HG03342 (cell line): ENCODE measurements around the gene PPDPF.
A peak's percentile ranks its signal among the peaks of the same experiment; 100 is the strongest.
"Not testable (repeated sequence)": the region's sequence is repeated elsewhere in the genome, so short reads cannot be mapped to it uniquely, and the experiment has no call there.

Experiments used
- ATAC-seq: cut with Tn5 transposase; IDR thresholded peaks from one replicate; pipeline ENCODE4 v1.9.1; 2021; ENCODE audit warnings: mild to moderate bottlenecking, moderate library complexity; ENCODE audit not compliant: unreplicated experiment

The PPDPF gene

DNA sequence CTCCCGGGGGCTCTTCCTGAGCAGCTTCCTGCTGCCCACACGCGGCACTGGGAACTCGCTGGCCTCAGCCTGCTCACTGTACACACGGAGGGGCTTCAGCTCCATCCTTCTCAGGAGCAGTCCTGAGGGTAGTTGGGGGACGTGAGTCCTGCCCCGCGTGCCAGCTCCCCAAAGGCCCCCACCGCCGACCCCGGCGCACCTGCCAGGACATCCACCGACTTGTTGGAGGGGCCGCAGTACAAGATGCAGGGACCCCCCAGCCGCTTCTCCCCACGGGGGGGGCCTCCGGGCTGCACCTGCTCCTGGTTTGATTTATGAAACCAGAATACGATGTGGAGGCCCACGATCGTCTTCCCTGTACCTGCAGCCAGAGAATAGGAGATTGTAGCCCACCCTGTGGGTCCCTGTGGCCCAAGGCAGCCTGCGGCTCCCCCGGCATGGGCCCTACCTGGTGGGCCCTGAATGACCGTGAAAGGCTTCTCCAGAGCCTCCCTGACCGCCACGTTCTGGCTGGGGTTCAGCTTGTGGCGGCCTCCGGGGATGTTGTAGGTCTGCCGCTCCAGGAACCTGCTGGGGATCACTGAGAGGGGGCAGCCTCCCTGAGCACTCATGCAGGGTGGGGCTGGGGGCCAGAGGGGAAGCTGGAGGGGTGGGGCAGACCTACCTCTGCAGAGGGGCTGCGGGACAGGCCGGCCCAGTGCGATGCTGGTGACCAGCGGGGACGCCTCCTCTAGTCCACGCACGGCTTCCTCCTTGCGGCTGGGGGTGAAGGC lies 41.2 kb downstream of the PPDPF start:
- no peak for ATAC-seq

DNA sequence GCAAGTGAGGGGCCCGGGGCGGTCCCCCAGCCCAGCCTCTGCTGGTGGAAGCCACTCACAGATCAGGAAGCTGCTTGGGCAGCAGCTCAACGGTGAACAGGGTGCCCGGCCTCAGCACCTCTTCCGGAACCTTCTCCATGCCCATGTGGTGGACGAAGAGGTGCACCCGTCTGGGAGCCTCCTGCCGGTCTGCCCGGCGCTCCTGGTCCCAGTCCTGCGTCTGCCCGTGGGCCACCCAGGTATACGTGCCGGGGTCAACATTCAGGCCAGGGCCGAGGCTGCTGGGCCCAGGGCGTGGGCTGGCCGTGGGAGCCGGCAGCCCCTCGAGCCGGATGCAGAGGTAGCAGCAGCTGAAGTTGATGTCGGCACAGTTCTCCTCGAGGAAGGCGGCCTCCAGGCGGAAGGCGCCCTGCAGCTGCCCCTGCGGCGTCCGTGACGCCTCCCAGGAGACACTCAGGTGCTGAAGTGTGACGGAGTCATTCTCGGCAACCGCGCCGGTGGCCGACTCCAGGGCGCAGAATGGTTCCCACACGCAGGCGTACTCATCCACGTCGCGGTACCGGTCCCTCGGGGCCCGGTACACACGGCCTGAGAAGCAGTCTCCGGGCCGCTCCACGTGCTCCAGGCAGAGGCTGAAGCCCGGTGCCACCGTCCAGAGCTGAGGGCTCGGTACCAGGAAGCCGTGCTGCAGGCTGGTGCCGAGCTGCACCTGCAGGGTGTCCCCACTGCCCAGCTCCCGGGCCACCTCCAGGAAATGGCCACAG lies 42.1 kb downstream of the PPDPF start:
- no peak for ATAC-seq

DNA sequence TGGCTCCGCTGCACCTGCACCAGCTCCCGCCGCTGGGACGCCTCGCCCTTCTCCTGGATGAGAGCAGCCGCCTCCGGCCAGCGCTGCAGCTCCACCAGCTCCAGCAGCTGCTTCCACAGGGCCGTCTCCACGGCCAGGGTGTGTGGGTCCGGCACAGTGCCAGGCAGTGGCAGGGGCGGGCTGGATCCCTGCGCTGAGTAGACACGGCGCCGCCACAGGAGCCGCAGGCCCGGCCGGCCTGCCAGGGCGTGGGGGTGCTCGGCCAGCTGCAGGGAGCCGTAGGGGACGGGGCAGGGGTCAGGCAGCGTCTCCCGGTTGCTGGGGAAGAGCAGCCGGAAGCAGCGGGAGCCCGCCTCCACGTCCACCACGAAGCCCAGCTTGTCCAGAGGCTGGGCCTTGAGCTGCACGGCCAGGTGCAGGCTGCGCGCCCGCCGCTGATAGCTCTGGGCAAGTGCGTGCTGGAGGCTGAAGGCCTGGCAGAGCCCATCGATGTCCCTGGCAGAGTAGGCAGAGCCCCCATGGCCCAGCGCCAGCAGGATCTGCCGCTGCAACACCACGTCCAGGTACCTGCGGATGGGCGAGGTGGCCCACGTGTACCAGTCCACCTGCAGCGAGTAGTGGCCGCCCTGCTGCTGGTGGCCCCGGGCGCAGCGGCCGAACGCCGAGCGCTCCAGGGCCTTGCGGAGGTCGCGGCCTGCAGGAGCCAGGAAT lies 42.8 kb downstream of the PPDPF start:
- ATAC-seq: no peak

DNA sequence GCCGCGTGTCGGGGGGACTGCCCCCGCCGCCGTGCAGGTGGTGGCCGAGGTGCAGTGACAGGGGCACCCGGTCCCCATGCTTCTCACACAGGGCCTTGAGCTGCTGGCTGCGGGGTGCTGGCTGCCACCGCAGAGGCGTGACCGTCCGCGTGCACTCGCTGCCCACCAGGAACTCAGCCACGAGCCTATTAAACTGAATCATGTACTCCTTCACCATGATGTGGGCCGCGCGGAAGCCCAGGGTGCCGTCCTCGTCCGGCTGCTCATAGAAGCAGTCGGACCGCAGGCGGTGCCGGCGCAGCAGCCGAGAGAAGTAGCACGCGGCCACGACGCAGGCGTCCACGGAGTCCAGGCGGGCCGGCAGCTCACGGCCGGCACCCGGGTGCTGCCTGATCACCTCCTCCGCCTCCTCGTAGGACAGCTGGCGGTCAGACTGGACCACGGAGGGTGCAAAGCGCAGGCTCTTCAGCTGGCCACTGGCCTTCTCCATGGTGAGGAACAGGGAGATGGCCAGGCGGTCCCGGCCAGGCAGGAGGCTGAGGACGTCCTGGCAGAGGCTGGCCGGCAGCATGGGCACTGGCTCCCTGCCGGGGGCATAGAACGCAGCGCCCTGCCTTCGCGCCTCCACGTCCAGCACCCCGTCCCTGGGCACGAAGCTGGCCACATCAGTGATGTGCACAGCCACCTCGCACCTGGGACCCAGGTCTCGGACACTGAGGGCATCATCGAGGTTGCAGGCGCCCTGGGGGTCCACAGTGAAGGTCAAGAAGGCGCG lies 43.7 kb downstream of the PPDPF start:
- ATAC-seq: no peak

DNA sequence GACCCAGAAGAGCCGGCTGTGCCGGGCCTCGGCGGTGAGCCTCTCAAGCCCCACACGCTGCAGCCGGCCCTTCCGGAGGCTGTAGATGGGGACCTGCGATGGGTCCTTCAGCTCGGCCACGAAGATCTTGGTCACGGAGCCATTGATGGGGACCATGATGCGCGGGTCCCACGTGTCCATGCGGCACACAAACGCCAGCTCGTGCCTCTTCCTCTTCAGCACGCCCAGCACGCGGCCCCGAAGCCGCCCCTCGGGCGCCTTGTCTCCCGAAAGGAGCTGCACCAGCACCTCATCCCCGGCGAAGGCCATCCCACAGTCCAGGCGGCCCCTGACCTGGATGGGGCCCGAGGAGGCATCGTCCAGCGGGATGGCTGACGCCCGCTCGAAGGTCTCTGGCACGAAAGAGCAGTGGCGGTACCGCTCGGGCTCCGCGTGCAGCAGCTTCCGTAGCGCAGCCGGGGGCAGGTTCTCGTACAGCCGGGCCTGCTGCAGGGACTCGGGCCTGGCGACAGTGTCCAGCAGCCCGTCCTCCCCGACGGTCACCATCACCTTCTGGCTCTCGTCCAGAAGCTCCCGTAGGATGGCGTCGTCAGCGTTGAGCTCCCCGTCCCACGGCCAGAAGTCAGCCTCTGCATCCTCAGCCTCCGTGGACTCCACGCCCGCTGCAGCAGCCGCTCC lies 44.6 kb downstream of the PPDPF start:
- no peak for ATAC-seq

DNA sequence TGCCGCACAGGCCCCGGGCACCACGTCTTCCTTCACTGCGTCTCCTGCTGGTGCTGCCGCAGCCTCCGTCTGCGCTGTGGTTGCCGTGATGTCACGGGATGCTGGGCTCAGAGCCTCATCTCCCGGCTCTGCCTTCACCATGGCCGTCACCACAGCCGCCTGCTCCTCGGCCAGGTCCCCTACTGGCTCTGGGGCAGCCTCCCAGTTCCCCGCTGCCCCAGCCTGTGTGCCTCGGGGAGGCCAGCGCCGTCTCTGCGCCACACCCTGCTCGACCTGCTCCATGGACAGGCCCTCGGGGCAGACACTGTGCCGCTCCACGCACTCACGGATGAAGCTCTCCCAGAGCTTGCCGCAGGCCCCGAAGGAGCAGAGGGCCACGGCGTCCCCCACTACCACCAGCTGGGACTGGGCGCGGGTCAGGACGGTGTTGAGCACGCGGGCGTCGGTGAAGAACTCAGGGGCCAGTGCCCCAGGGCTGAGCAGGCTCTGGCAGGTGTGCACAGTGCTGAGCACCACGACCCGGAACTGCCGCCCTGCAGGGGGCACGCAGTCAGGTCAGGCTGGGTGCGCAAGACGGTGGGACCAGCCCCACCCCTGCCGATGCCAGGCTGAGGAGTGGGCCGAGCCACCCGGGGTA lies 45.3 kb downstream of the PPDPF start:
- ATAC-seq: no peak

DNA sequence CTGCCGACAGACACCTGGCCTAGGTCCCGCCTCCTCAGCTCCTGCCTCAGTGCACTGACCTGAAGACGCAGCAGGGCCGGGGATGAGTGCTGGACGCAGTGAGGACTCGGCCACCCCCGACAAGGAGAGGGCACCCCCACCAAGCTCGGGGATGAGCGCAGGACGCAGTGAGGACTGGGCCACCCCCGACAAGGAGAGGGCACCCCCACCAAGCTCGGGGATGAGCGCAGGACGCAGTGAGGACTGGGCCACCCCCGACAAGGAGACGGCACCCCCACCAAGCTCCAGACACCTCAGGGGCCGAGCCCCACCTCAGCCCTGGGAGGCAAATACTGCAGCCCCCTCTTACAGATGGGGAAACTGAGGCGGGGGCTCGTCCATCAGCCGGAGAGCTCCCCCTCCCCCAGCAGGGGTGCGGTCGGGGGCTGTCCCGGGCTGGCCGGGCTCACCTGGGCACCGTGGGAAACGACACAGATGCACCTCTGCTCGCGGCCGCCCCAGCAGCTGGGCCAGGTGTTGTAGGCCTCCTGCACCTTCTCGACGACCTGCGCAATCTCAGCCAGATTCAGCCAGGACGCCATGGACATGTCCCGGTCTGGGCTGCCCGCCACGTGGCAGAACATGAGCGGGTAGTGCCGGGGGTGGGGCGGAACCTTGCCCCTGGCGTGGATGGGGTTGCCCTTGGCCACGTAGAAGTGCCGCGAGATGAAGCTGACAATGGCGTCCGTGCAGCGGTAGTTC lies 46.0 kb downstream of the PPDPF start:
- ATAC-seq: no peak

DNA sequence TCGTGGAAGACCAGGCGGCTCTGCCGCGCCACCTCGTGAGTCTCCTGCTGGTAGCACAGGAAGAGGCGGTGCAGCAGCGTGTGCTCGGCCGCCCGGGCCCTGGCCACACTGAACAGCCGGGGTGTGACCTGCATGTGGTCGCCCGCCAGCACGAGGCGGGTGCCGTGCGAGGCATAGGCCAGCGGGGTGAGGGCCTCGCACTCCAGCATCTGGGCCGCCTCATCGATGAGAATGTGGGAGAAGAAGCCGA lies 46.5 kb downstream of the PPDPF start:
- no peak for ATAC-seq

DNA sequence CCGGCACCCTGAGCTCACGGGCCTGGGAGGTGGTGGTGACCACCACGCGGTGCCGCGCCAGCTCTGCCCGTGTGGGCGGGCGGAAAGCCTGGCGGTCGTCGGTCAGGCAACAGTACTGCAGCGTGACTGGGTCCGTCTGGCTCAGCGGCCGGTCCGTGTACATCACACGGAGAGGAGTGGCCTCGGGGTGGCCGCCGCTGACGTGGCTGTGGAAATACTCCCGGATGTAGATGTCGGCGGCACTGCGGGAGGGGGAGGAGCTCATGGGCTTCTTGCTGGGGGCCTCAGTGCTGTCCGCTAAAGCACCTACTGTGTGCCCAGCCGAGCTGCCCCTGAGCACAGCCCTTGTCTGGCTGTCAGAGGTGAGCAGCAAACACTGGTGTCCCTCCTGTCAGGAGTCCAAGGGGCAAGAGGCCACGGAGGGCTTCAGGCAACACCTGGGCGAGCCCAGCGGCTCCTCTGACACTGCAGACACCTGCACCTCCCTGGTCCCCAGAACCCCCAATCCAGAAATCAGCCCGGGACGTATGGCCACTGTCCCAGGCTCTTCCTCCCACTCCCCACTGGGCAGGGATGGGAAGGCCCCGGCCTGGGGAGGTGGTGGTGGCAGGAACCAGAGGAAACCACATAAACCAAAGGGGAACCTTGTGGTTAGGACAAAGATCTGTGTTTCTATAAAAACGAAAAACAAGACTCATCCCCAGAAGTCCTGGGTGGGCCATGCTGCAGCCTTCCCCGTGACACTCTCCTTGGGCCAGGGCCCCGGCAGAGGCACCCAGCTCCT lies 47.0 kb downstream of the PPDPF start:
- peak; percentile 59 for ATAC-seq

DNA sequence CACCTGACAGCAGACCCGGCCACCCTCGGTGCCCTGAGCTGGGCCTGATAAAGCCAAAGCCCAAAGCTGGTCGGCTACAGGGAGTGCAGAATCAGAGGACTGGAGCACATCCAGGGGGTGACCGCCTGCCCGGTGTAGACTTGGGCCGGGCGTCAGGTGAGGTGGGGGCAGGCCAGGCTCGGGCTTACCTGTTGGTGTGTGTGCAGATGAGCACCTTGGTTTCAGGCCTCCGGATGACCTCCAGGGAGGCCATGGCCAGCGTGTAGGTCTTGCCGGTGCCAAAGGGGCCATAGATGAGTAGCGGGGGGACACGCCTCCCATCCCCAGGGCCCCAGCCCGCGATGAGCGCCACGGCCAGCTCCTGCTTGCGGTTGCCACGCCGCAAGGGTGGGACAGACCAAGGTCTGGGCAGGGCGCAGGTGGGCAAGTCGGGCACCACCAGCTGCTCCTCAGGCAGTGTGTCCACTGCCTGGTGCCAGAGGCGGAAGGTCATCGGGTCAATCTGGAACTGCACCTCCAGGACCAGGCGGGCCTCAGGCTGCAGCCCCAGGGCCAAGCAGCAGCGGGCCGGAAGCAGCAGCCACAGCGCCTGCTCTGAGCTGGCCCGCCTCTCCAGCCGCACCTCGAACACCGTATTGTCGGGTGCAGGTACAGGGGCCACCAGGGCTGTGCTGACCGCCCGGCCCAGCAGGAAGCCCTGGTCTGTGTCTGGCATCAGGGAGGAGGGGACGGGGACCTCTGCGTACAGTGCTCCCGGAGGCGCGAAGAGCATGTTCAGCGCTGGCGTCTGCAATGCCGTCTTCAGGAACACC lies 47.8 kb downstream of the PPDPF start:
- ATAC-seq: no peak

DNA sequence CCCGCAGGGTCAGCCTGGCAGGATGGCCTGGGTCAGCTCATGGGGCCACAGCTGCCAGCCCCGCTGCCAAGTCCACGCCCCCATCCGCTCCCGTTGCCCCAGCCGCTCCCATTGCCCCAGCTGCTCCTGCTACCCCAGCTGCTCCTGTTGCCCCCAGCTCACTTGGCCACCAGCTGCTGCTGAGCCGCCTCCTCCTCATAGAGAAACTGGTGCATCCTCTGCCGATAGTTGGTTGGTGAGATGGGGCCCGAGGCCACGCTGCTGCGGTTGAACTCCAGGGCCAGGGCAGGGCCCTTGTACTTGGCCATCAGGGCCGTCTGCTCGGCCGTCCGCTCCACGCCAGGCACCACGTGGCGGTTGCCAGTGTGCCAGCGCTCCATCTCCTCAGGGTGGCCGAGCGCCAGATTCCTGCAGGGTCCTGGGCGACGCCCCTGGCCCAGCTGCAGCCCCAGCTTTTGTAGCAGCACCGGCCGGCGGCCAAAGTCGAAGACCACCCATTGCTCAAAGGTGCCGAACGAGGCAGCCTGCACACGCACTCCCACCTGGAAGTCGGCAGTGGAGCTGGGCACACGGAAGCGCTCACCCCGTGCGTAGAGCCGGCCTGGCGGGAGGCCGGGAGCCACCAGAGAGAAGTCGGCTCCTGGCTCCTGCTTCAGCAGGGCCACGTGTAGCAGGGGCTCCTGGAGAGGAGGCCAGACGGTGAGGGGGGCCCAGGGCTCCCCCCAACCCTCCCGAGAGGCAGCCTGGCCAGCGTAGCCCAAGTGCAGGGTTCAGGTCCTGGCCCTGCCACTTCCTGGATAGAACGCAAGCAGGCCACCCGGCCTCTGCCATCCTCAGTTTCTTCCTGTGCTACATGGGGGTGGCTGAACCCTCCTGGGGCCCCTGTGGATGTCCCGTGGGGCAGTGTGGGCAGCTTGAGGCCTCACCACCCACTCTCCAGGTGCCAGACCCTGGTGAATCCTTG lies 48.7 kb downstream of the PPDPF start:
- no peak for ATAC-seq

DNA sequence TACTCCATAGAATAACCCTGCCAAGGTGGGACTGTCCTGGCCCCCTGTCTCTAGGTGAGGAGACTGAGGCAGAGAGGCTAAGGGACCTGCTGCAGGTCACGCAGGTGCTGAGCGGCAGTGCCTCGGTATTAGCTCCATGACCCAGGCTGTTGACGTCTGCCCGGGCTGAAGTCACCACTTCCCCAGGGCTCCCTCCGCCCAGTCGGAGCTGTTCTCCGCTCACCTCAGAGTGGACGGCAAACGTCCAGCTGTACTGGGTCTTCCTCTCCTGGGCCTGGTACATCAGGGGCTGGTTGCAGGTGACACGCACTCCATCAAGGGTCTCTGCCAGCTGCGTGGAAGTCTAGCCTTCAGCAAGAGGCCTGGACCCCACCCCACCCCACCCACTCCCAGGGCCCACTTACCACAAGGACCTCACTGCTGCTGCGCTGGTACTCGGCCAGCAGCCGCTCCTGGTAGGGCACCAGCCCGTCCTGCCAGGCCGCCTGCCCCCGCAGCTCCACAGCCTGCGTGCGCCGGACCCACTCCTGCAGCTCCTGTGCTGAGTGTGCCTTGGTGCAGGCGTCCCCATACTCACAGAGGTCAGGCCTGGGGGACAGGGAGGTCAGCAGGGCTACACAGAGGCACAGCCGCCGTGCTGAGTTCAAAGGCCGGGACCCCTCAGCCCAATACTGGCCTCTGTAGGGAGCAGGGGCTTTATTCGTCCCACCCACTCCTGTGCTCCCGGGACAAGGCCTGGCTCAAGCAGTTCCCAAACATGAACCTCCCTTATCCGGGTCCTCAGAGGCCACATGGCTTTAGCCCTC lies 49.9 kb downstream of the PPDPF start:
- no peak for ATAC-seq

DNA sequence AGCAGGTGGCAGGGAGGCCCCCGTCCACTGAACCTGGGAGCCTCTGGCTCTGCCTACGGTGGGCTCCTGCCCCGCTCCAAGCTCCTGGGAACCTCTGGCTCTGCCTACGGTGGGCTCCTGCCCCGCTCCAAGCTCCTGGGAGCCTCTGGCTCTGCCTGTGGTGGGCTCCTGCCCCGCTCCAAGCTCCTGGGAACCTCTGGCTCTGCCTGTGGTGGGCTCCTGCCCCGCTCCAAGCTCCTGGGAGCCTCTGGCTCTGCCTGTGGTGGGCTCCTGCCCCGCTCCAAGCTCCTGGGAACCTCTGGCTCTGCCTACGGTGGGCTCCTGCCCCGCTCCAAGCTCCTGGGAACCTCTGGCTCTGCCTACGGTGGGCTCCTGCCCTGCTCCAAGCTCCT lies 50.5 kb downstream of the PPDPF start:
- ATAC-seq: not testable (repeated sequence)
